K562 (cell line): ENCODE results near the gene DUSP16.

Source experiments
- BACH1 ChIP-seq: fragments of 200-800 bp; sonication (Bioruptor generic); IDR thresholded peaks from 2 replicates; pipeline ENCODE4 v1.6.1; 2016; ENCODE audit warnings: missing genetic modification characterization, missing compliant biosample characterization
- CHD1 ChIP-seq: fragments of 200-600 bp; sonication (generic); IDR thresholded peaks from one replicate; pipeline ENCODE4 v1.6.1; 2012; ENCODE audit warnings: mild to moderate bottlenecking, moderate library complexity, low read length, inconsistent platforms
- CTCF ChIP-seq, 3 experiments: IDR thresholded peaks in 2 of 3; conservative IDR thresholded peaks in 1 of 3; 2 replicates each; pipeline ENCODE4 v1.5.1; 2011 to 2012; ENCODE audit warnings: low read length in 3 of 3, mild to moderate bottlenecking in 3 of 3, control low read depth in 2 of 3, improper control_type of control experiment in 1 of 3, inconsistent platforms in 1 of 3, low read depth in 1 of 3, mixed read lengths in 1 of 3, moderate library complexity in 1 of 3; ENCODE audit not compliant: insufficient read depth in 2 of 3
- ESRRA ChIP-seq: fragments of 450-650 bp; IDR thresholded peaks from 2 replicates; pipeline ENCODE4 v1.6.1; 2014; ENCODE audit warnings: low read depth, mild to moderate bottlenecking, moderate library complexity, borderline replicate concordance
- FOXK2 ChIP-seq, 2 experiments: fragments of 450-650 bp; IDR thresholded peaks in 1 of 2; conservative IDR thresholded peaks in 1 of 2; 2 replicates each; pipeline ENCODE4 v1.6.1; 2016; ENCODE audit warnings: low read depth in 2 of 2, mild to moderate bottlenecking in 1 of 2
- HDAC6 ChIP-seq: IDR thresholded peaks from 2 replicates; pipeline ENCODE4 v1.6.1; 2012; ENCODE audit warnings: low read depth, mild to moderate bottlenecking, control low read depth, inconsistent platforms, low read length, moderate library complexity
- JUN ChIP-seq, 2 experiments: sonication (generic) in 1 of 2; formaldehyde crosslinking in 1 of 2; IDR thresholded peaks; 2 replicates each; pipeline versions ENCODE4 v1.6.1 to v1.8.0; 2012 to 2022; ENCODE audit warnings: borderline replicate concordance in 2 of 2, mild to moderate bottlenecking in 2 of 2, improper control_type of control experiment in 1 of 2, low read depth in 1 of 2, low read length in 1 of 2, missing genetic modification reagents in 1 of 2
- PHF8 ChIP-seq: fragments of 200-600 bp; sonication (generic); IDR thresholded peaks from 2 replicates; pipeline ENCODE4 v1.6.1; 2012; ENCODE audit warnings: mixed run types, mild to moderate bottlenecking, inconsistent platforms, low read length, moderate library complexity, borderline replicate concordance
- PYGO2 ChIP-seq: fragments of 450-650 bp; IDR thresholded peaks from 2 replicates; pipeline ENCODE4 v1.6.1; 2016; ENCODE audit warnings: mild to moderate bottlenecking, missing genetic modification characterization, moderate library complexity, missing compliant biosample characterization
- SFPQ ChIP-seq: fragments of 200-400 bp; formaldehyde crosslinking; IDR thresholded peaks from 2 replicates; pipeline ENCODE4 v1.6.1; 2017; ENCODE audit warnings: mild to moderate bottlenecking, low read depth, low read length, moderate library complexity
- TBP ChIP-seq: optimal IDR thresholded peaks from 2 replicates; pipeline ENCODE3; 2011; ENCODE audit warnings: low read depth, low read length, improper control_type of control experiment
- ZNF445 ChIP-seq: fragments of 250-450 bp; sonication (Bioruptor Pico); IDR thresholded peaks from 2 replicates; pipeline ENCODE4 v1.4.0; 2020; ENCODE audit warnings: low read depth, mild to moderate bottlenecking, moderate library complexity
- ZNF507 ChIP-seq: conservative IDR thresholded peaks from 2 replicates; pipeline ENCODE4 v1.6.1; 2017; ENCODE audit warnings: missing genetic modification characterization, missing compliant biosample characterization
- ZNF561 ChIP-seq: fragments of 450-650 bp; formaldehyde crosslinking; conservative IDR thresholded peaks from 2 replicates; pipeline ENCODE4 v1.4.0; 2020; ENCODE audit warnings: mild to moderate bottlenecking, moderate library complexity

- no peak for TF ChIP-seq ESRRA
- TF ChIP-seq SFPQ, result no peak
- no peak for TF ChIP-seq CTCF (IDR thresholded peaks at IDR 0.05 in 2 of 3, conservative IDR thresholded peaks at IDR 0.05 in 1 of 3; ENCODE audit: insufficient read depth in 2 of 3, low read depth in 1 of 3, low read length in 3 of 3)
- no peak for TF ChIP-seq HDAC6
- TF ChIP-seq PYGO2, result no peak
- no peak for TF ChIP-seq BACH1 (tag)
- no peak for TF ChIP-seq ZNF507
- TF ChIP-seq PHF8, result no peak
- TF ChIP-seq ZNF561 (CRISPR knock-in tag), result no peak
- TF ChIP-seq CHD1, result no peak
- no peak for TF ChIP-seq ZNF445
- no peak for TF ChIP-seq FOXK2 (conservative IDR thresholded peaks at IDR 0.05 in 1 of 2, IDR thresholded peaks at IDR 0.05 in 1 of 2; ENCODE audit: low read depth in 2 of 2)
- no peak for TF ChIP-seq JUN (IDR thresholded peaks at IDR 0.05; ENCODE audit: borderline replicate concordance, low read depth, low read length)
- no peak for TF ChIP-seq JUN (CRISPR knock-in tag; IDR thresholded peaks at IDR 0.05; ENCODE audit: borderline replicate concordance)
- TF ChIP-seq TBP, result no peak
Observed at GRCh38 chr12:12467264-12467663, 95.4 kb downstream of the DUSP16 start.
